SK-N-SH (cell line): ENCODE measurements around the gene MAP4K1.

Source experiments
- EP300 ChIP-seq, 2 experiments: IDR thresholded peaks; 2 replicates each; pipeline versions ENCODE4 v1.4.0 to v1.6.1; 2012; ENCODE audit warnings: borderline replicate concordance in 1 of 2, low read depth in 1 of 2, low read length in 1 of 2
- TF ChIP-seq, protein P1 (sequence below): IDR thresholded peaks from 2 replicates; pipeline ENCODE4 v1.6.1; 2012; ENCODE audit warnings: mild to moderate bottlenecking, low read depth, low read length, moderate library complexity

DNA sequence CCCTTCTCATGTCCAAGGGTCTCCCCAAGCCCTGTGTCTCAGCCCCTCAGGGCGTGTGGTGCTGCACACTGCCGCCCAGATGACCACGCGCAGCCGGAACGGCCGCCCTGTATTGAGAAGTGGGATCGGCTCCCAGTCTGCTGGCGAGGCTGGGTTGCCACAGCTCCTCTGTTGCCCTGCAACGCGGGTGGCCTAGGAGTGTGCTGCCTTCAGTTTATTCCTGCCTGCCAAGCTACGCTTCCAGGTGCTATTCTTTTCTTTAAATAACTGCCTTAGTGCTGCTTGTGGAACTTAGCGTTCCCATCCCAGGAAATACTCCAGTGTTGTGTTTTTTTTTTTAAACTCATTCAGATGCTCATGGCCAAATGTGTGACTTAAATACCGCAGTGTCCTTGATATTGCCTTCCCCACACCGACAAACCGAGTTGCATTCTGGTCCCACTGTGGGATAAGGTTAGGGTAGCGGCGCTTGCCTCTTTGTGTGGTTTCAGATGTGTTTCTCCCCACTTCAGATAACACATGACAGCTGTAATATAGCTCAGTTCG is 46.3 kb upstream of the MAP4K1 start:
- TF ChIP-seq, protein P1, sequence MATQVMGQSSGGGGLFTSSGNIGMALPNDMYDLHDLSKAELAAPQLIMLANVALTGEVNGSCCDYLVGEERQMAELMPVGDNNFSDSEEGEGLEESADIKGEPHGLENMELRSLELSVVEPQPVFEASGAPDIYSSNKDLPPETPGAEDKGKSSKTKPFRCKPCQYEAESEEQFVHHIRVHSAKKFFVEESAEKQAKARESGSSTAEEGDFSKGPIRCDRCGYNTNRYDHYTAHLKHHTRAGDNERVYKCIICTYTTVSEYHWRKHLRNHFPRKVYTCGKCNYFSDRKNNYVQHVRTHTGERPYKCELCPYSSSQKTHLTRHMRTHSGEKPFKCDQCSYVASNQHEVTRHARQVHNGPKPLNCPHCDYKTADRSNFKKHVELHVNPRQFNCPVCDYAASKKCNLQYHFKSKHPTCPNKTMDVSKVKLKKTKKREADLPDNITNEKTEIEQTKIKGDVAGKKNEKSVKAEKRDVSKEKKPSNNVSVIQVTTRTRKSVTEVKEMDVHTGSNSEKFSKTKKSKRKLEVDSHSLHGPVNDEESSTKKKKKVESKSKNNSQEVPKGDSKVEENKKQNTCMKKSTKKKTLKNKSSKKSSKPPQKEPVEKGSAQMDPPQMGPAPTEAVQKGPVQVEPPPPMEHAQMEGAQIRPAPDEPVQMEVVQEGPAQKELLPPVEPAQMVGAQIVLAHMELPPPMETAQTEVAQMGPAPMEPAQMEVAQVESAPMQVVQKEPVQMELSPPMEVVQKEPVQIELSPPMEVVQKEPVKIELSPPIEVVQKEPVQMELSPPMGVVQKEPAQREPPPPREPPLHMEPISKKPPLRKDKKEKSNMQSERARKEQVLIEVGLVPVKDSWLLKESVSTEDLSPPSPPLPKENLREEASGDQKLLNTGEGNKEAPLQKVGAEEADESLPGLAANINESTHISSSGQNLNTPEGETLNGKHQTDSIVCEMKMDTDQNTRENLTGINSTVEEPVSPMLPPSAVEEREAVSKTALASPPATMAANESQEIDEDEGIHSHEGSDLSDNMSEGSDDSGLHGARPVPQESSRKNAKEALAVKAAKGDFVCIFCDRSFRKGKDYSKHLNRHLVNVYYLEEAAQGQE = no peak
- TF ChIP-seq EP300 (IDR thresholded peaks at IDR 0.05; ENCODE audit: borderline replicate concordance in 1 of 2, low read depth in 1 of 2, low read length in 1 of 2) = no peak
